IMR-90 (cell line): Measurements from ENCODE around the gene FDXR.

Source experiments
- RCOR1 ChIP-seq: IDR thresholded peaks from 2 replicates; pipeline ENCODE4 v1.6.1; 2012; ENCODE audit warnings: mild to moderate bottlenecking, low read length, improper control_type of control experiment; ENCODE audit not compliant: insufficient replicate concordance
- TF ChIP-seq, protein P1 (sequence below): conservative IDR thresholded peaks from 2 replicates; pipeline ENCODE4 v1.5.1; 2012; ENCODE audit warnings: mild to moderate bottlenecking, low read depth, low read length, improper control_type of control experiment

DNA sequence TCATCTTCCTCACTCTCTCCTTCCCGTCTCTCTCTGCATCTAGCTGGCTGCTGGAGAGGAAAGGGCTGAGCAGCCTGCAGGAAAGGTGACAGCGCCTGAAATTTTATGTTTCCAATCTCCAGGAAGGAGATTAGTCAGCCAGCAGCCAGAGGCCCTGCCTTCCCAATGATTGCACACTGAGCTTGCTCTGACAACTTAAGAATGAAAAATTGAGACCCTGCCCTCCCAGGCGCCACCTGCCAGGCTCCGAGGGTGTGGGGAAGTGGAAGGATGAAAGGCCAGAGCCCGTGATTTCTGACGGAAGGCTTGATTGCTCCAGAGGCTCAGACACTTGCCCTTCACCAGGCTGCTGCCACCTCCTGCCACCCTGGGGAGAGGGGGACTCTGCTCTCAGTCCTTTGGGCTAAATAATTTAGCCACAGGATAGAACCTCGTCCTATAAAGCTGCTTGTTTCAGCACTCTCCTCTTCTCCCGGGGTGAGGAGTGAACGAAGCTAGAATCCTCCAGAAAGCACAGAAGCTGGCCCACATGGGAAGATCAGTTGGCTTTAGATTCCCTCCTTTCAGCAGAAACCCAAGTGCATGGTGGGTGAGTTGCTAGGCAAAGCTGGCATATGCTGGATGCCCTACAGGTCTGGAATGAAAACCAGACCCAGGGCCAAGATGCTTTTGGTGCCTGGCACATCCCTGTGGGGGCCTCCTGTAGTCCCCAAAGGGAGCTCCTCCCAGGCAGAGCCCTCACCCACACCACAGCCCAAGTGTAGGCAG lies 46.7 kb downstream of the FDXR start:
- TF ChIP-seq RCOR1, result no peak
- TF ChIP-seq, protein P1, sequence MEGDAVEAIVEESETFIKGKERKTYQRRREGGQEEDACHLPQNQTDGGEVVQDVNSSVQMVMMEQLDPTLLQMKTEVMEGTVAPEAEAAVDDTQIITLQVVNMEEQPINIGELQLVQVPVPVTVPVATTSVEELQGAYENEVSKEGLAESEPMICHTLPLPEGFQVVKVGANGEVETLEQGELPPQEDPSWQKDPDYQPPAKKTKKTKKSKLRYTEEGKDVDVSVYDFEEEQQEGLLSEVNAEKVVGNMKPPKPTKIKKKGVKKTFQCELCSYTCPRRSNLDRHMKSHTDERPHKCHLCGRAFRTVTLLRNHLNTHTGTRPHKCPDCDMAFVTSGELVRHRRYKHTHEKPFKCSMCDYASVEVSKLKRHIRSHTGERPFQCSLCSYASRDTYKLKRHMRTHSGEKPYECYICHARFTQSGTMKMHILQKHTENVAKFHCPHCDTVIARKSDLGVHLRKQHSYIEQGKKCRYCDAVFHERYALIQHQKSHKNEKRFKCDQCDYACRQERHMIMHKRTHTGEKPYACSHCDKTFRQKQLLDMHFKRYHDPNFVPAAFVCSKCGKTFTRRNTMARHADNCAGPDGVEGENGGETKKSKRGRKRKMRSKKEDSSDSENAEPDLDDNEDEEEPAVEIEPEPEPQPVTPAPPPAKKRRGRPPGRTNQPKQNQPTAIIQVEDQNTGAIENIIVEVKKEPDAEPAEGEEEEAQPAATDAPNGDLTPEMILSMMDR, result no peak
